HUDEP-2 (cell line): Measurements from ENCODE around the gene LAMTOR2.
"Not testable (repeated sequence)": the region's sequence is repeated elsewhere in the genome, so short reads cannot be mapped to it uniquely, and the experiment has no call there.

Source experiments
- DNase-seq, 76 experiments: peaks; one replicate each; lab custom pipeline; 2025; ENCODE audit not compliant: unreplicated experiment in 76 of 76; lab: John Stamatoyannopoulos, UW

The LAMTOR2 gene

GRCh38 chr1:156054500-156055280 is at the start of gene LAMTOR2:
Gene LAMTOR2 (plus strand): TSS chr1:156054782. CDS start chr1:156054890, 108 bp downstream.
- peak in 75 of 76 experiments; percentile 48 to 99 (median 95) for DNase-seq

GRCh38 chr1:156004843-156005584 is 49.6 kb upstream of the LAMTOR2 start:
- no peak for DNase-seq

- no peak for DNase-seq
Observed at GRCh38 chr1:156006666-156007376, 47.8 kb upstream of the LAMTOR2 start.

GRCh38 chr1:156009404-156009803 is 45.2 kb upstream of the LAMTOR2 start:
- DNase-seq: no peak

DNA sequence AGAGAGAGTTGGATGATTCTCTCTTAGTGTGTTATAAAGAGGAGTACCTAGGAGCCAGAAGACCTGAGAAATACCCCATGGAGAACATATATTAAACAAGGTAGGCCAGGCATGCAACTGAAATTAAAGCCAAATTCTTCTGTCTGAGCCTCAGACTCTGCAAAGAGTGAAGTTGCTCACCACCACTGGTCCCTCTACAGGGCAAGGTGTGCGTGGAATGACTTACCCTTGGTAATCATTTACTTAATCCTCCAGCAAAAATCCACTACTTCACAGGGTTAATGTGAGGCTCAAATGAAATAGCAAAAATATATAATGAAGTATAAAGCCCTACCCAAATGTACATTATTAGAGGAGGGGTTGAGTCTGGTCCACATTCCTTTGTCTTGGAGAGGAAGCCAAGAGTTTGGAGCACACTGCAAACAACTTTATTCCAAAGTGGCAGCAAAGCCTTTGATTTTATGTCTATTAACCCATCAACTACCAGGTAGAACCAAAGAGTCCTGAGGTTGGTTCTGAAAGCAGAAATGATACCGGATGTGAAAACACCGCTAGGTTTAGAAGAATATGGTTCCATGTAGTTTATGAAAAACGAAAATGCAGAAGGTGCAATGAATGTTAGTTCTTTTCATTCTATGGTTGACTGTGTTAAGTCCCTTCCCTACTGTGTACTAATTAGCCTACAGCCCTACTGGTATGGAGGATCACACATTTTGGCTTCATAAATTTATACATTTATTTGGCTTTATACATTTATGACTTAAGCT is 42.3 kb upstream of the LAMTOR2 start:
- DNase-seq: no peak

DNA sequence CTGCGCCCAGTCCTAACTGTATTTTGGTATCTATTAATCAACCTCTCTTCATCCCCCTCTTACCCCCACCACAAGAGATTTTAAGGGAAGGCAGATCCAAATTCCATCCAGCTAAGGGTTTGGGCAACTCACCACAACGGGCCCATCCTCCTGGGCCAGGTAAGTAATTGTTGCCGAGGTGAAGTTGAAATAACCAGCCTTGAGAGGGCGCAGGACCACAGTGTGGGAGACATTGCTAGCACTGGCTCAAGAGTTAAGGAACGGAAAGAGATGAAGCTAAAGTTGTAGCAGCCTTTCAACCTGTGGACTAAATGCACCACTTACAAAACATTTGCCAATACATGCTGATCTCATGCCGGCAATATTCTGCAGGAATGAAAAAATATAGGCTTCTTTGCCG is 39.8 kb upstream of the LAMTOR2 start:
- DNase-seq: no peak

DNA sequence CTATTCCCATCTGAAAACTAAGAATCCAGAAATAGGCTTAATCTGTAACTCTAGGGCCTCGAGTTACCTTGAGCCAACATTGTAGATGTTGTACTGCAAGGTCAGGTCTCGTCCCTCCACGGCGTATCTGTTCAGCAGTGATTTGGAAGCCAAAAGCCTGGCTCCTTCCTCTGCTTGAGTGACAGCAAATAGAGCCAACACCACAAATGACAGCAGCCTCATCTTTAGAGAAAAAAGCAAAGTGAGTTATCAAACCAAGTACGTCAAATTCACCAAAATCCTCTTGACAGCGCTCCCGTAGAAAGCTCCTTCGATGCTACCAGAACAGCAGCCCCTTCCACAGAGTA is 34.7 kb upstream of the LAMTOR2 start:
- no peak for DNase-seq

GRCh38 chr1:156020293-156021092 is 34.1 kb upstream of the LAMTOR2 start, which contains the start of gene SSR2:
Gene SSR2 (minus strand): TSS chr1:156020951. CDS start chr1:156020167, 784 bp downstream.
- DNase-seq: peak in 73 of 76 experiments; percentile 13 to 91 (median 77)

- DNase-seq: no peak
Observed at GRCh38 chr1:156021093-156021428, 33.5 kb upstream of the LAMTOR2 start.

DNA sequence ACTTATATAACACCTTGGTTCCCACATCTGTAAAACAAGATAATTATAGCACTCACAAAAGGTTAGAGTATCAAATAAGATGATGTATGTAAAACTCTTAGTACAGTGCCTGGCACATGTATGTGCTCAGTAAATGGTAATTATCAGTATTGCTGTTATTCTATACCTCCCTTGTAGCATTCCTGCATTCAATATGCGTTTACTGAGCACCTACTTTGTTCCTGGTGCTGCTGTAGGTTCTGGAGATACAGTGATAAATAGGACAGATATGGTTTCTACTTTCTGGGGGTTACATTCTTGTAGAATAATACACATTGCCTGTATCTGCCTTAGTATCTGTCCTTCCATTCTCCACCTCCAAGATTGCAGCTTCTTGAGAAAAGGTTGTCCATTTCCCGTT is 32.6 kb upstream of the LAMTOR2 start:
- DNase-seq: no peak

DNA sequence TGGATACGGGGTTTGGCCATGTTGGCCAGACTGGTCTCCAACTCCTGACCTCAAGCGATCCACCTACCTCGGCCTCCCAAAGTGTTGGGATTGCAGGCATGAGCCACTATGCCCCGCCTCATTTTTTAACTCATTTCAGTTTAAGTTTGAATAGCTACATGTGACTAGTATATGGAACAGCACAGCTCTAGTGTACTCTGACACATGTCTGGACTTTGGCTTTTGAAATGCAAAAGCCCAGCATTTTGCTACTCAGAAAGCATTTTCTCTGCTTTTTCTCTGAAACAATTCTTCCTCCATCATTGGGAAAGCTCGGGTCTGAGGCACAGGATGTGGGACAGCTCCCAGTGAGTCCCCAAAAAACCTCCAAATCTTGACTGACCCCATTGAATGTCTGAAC is 29.8 kb upstream of the LAMTOR2 start:
- no peak for DNase-seq

DNA sequence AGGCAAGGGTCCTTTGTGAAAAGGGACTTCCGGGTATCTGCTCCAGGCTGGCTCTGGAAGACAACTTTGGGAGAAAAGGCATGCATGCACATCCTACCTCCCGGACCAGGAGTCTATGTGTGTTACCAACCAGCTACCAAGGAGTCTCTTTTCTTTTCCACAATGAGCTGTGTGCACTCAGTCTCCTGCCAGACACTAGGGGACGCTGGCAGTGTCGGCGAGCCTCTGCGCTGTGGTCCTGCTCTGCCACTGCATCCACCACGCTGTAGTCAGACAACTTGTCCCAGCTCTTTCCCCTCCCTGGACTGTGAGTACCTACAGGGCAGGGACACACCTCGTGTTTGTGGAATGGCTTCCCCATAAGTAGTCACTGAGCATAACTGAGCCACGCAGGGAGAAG is 28.7 kb upstream of the LAMTOR2 start:
- DNase-seq: peak in 36 of 76 experiments; percentile 2 to 47 (median 16)

DNA sequence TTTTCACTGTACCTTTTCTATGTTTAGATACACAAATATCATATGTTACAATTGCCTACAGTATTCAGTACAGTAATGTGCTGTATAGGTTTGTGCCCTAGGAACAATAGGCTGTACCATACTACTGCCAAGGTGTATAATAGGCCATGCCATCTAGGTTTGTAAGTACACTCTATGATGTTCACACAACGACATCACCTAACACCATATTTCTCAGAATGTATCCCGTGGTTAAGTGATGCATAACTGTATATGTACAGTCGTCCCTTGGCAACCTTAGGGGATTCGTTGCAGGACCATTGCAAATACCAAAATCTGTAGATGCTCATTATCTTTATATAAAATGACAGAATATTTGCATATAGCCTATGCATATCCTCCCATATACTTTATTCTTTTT is 28.0 kb upstream of the LAMTOR2 start:
- no peak for DNase-seq

- DNase-seq: no peak
Observed at GRCh38 chr1:156033011-156033410, 21.6 kb upstream of the LAMTOR2 start.

- not testable (repeated sequence) for DNase-seq
Observed at GRCh38 chr1:156034991-156035390, 19.6 kb upstream of the LAMTOR2 start.

GRCh38 chr1:156042828-156043227 is 11.8 kb upstream of the LAMTOR2 start:
- DNase-seq: no peak

DNA sequence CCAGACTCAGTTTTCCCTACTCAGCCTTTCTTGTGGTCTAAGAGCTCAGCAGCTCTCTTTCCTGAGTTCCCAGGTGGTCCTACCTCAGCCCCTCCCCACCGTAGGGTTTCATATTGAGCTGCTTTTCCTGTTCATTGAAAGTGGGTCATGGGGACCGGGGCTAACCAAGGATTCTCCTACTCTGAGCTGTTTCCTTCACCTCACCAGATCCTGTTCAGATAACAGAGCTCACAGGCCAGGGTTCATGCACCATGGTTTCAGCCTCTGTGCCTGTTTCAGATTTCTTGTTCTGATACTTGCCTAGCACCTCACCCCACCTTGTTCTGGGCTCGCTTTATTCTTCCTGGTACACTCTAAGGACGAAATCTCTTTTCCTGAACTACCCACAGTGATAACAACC is 9.5 kb upstream of the LAMTOR2 start:
- DNase-seq: no peak

- no peak for DNase-seq
Observed at GRCh38 chr1:156048663-156049258, 5.8 kb upstream of the LAMTOR2 start.

GRCh38 chr1:156050376-156050775 is 4.2 kb upstream of the LAMTOR2 start:
- DNase-seq: no peak
